Duodenal mucosa (tissue), 2 donors: ENCODE measurements around the gene ZNF319.

Source experiments
- H3K27ac ChIP-seq: one replicate; pipeline ENCODE4 v1.7.0; 2013; ENCODE audit warnings: low read depth, low read length
- H3K27me3 ChIP-seq, 2 donors: one replicate each; pipeline ENCODE4 v1.7.0; 2013; ENCODE audit warnings: low read length in 2 of 2, control low read depth in 1 of 2; ENCODE audit not compliant: insufficient read depth in 2 of 2, control insufficient read depth in 1 of 2
- H3K36me3 ChIP-seq, 2 donors: one replicate each; pipeline ENCODE4 v1.7.0; 2013; ENCODE audit warnings: low read length in 2 of 2, control low read depth in 1 of 2; ENCODE audit not compliant: insufficient read depth in 2 of 2, control insufficient read depth in 1 of 2
- H3K4me1 ChIP-seq, 2 donors: one replicate each; pipeline ENCODE4 v1.7.0; 2013; ENCODE audit warnings: low read length in 2 of 2, control low read depth in 1 of 2; ENCODE audit not compliant: insufficient read depth in 2 of 2, control insufficient read depth in 1 of 2
- H3K4me3 ChIP-seq, 2 donors: one replicate each; pipeline ENCODE4 v1.7.0; 2013; ENCODE audit warnings: low read length in 2 of 2, low read depth in 1 of 2
- H3K9ac ChIP-seq, 2 donors: one replicate each; pipeline ENCODE4 v1.7.0; 2013; ENCODE audit warnings: low read length in 2 of 2, low read depth in 1 of 2
- H3K9me3 ChIP-seq, 2 donors: one replicate each; pipeline ENCODE4 v1.7.0; 2013; ENCODE audit warnings: low read length in 2 of 2, control low read depth in 1 of 2; ENCODE audit not compliant: control insufficient read depth in 1 of 2

ZNF319 gene

DNA sequence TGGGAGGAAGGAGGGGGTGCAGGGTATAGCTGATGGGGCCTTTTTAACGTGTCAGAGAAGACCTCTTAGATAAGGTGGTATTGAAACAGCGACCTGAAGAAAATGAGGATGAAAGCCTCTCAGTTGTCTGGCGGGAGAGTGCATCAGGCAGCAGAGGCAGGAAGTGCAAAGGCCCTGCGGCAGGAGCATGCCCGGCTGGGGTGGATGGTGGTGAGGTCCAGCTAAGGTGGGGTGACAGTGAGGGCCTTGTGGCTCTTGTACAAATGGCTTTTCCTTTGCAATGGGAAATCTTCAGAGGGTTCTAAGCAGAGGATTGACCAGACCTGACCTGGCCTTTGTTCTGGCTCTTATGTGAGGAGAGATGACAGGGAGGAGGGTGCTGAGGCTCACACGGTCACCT lies 36.5 kb upstream of the ZNF319 start:
- Histone ChIP-seq H3K9ac (no peak overlapping the region), H3K27ac (no peak overlapping the region), H3K27me3 (no peaks in the 10 kb centered on the region), H3K36me3 (peaks cover 27 to 47% of the 10 kb centered on the region in 2 donors), H3K4me3 (no peak overlapping the region), H3K9me3 (no peaks in the 10 kb centered on the region), H3K4me1 (peaks cover 7 to 9% of the 10 kb centered on the region in 2 donors)

GRCh38 chr16:58035356-58036170 lies 35.1 kb upstream of the ZNF319 start:
- H3K27ac ChIP-seq, result no peak overlapping the region
- no peaks in the 10 kb centered on the region for H3K9me3 ChIP-seq
- H3K36me3 ChIP-seq, result peaks cover 20 to 37% of the 10 kb centered on the region in 2 donors
- no peak overlapping the region for H3K9ac ChIP-seq
- no peak overlapping the region for H3K4me3 ChIP-seq
- H3K27me3 ChIP-seq, result no peaks in the 10 kb centered on the region
- peaks cover 12 to 18% of the 10 kb centered on the region in 2 donors for H3K4me1 ChIP-seq

DNA sequence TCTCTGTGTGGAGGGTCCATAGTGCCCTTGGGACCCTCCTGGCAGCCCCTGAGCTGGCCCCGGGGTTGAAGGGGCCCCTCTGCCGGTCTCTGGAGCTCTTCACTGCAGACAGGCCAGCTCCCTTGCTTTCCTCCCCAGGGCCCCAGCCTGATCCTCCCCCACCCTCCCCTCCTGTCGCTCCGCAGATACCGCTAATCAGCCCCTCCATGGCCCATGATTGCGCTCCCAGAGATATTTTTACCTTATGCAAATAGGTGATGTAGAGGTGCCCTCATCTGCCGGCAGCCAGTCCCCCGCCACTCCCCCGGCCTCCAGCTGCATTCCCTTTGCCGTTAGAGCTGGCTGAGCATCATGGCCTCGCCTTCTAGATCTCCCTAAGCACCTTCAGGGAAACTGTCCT lies 34.3 kb upstream of the ZNF319 start:
- H3K4me1 ChIP-seq, result peaks cover 19 to 26% of the 10 kb centered on the region in 2 donors
- H3K27ac ChIP-seq, result no peak overlapping the region

DNA sequence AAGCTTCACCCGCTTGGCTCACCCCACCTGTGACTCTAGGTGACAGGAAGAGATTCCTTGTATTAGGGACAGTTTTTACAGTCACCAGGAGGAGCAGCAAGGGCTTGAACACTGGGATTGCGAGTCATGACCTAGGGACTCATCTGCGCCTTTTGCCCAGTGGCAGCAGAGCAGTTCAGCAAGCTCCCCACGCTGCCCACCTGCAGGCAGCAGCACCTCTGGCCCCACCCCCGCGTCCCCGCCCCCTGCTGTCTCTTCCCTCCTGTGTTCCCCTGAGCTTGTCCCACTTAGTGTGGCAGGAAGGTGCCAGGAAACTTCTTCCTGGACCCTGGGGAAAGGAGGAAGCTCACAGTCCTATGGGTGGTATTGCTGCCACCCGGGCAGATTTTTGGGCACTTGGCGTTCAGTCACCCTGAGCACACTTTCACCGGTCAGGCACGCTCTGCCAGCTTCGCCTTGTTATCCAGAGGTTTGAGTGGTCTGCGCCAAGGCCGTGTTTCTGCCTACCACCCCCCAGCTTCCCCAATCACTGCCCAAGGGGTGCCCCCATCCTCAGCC lies 33.7 kb upstream of the ZNF319 start:
- Histone ChIP-seq H3K27ac (no peak overlapping the region), H3K27me3 (no peaks in the 10 kb centered on the region), H3K4me1 (peaks cover 25 to 32% of the 10 kb centered on the region in 2 donors), H3K9me3 (no peaks in the 10 kb centered on the region), H3K36me3 (peaks cover 8 to 23% of the 10 kb centered on the region in 2 donors), H3K9ac (no peak overlapping the region), H3K4me3 (no peak overlapping the region)

More for the DNA sequence above, 34.3 kb upstream of the ZNF319 start:
- Histone ChIP-seq H3K4me3 (no peak overlapping the region), H3K27me3 (no peaks in the 10 kb centered on the region), H3K9ac (no peak overlapping the region), H3K9me3 (no peaks in the 10 kb centered on the region), H3K36me3 (peaks cover 12 to 29% of the 10 kb centered on the region in 2 donors)

GRCh38 chr16:58032710-58033293 lies 32.3 kb upstream of the ZNF319 start:
- Histone ChIP-seq H3K36me3 (peaks cover 4 to 9% of the 10 kb centered on the region in 2 donors), H3K27ac (no peak overlapping the region), H3K9ac (no peak overlapping the region), H3K27me3 (no peaks in the 10 kb centered on the region), H3K4me3 (no peak overlapping the region), H3K4me1 (peaks cover 39 to 46% of the 10 kb centered on the region in 2 donors), H3K9me3 (no peaks in the 10 kb centered on the region)

DNA sequence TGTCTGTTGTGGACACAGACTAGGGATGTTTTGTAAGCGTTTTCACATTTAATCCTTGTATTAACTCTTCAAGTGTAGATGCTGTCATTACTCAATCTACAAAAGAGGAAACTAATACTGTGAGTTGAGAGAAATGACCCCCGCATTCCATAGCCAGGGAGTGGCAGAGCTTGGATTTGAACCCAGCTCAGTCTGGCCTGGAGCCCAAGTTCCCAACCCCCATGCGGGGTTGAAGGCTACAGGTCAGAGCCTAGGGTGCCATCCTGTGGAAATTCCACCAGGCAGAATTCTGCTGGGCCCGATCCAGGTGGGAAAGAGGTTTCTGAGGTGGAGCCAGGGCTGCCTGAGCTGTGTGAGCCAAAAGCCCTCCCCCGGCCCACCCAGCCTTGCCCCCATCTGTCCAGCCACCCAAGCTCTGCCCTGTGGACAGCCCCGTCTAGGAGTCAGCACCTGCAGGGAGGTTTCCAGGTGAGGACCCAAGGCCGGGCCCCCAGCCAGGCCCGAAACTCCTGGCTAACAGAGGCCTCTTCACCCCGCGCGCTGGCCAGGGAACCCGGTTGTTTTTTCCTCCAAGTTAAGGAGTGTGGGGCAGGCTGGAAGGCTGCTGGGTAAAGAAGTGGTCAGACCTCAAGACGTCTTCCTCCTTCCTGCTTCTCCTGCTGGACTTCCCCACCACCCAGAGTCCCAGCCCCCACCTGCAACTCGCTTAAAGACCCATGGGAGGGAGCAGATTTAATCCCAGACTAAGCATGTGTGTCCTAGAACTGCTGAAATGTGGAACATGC lies 30.7 kb upstream of the ZNF319 start:
- no peaks in the 10 kb centered on the region for H3K27me3 ChIP-seq
- H3K27ac ChIP-seq, result peak overlapping the region; percentile 17
- H3K4me3 ChIP-seq, result no peak overlapping the region
- H3K36me3 ChIP-seq, result peaks cover 0 to 4% of the 10 kb centered on the region in 2 donors
- no peaks in the 10 kb centered on the region for H3K9me3 ChIP-seq
- peaks cover 44 to 48% of the 10 kb centered on the region in 2 donors for H3K4me1 ChIP-seq
- H3K9ac ChIP-seq, result no peak overlapping the region

DNA sequence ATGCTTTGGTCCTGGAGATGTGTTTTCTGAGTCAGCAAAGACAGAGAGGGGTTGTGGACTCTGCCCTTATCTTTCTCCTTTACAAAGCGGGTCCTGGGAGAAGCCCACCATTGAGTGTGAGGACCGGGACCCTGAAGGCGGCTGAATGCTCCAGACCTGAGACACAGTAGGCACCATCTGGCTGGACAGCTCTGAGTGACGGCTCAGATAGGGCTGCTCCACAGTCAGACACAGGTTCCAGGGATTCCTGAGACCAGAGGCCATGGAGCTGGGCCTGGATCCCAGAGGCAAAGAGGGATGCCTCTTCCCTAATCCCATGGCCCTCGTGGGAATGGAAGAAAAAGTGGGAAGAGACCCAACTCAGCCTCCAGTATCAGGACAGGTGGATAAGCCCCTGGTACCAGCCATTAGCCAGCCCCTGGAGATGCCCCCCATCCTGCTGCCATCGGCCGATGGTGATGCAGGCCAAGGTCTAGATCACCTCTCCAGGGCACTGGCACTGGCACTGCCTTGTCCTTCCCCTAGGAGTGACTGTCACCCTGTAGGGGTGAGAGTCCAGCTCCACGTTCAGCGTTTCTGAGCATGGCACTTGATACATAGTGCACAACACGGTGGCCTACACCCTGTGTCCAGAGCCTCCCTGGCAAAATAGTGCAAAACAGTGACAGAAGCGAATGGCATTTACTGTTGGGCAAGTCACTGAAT lies 29.8 kb upstream of the ZNF319 start:
- Histone ChIP-seq H3K27ac (peak overlapping the region; percentile 13), H3K9ac (no peak overlapping the region), H3K9me3 (no peaks in the 10 kb centered on the region), H3K27me3 (no peaks in the 10 kb centered on the region), H3K4me1 (peaks cover 45 to 48% of the 10 kb centered on the region in 2 donors), H3K4me3 (no peak overlapping the region), H3K36me3 (peaks cover 0 to 4% of the 10 kb centered on the region in 2 donors)

- Histone ChIP-seq H3K27ac (no peak overlapping the region), H3K36me3 (peaks cover 0 to 2% of the 10 kb centered on the region in 2 donors), H3K27me3 (no peaks in the 10 kb centered on the region), H3K4me1 (peaks cover 49 to 53% of the 10 kb centered on the region in 2 donors), H3K4me3 (no peak overlapping the region), H3K9me3 (no peaks in the 10 kb centered on the region), H3K9ac (no peak overlapping the region)
These were observed 28.9 kb upstream of the ZNF319 start for GRCh38 chr16:58029410-58029809.

DNA sequence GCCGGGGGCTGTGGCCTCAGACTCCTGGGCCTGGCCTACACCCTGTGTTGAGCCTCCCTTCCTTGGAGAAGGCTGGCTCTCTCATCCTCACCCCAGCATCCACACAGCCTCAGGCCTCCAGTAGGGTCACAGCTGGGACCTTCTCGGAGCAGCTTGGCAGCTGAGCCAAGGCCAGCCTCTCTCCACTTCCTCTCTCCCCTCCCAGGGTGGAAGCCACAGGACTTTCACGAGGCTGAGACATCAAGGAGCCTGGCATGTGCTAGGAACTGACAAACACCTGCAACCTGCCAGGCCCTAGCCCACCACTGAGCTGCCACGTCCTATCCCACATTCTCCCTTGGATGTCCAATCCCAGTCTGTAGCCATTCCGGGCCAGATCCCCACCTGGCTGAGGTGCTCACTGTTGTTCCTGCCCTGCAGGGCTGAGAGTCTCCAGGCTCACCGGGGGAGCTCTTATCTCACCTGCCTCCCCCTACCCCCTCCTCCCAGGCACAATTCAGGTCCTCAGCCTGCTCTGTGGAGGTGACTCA lies 28.1 kb upstream of the ZNF319 start:
- H3K9ac ChIP-seq, result peak overlapping the region in 1 of 2 donors; percentile 59
- peak overlapping the region; percentile 82 to 83 for H3K4me3 ChIP-seq
- H3K4me1 ChIP-seq, result peaks cover 55 to 61% of the 10 kb centered on the region in 2 donors
- no peaks in the 10 kb centered on the region for H3K36me3 ChIP-seq
- no peak overlapping the region for H3K27ac ChIP-seq
- no peaks in the 10 kb centered on the region for H3K9me3 ChIP-seq
- H3K27me3 ChIP-seq, result no peaks in the 10 kb centered on the region
